B cell (primary cell): ENCODE data around the gene CPEB2.

Experiments used
- CTCF ChIP-seq: fragments of 200-600 bp; IDR thresholded peaks from one replicate; pipeline ENCODE4 v1.8.0; 2022; ENCODE audit warnings: antibody characterized with exemption, mild to moderate bottlenecking
- EZH2 ChIP-seq: IDR thresholded peaks from 2 replicates; pipeline ENCODE4 v1.6.1; 2012; ENCODE audit warnings: borderline replicate concordance, low read depth, mild to moderate bottlenecking, moderate library complexity, low read length; ENCODE audit not compliant: insufficient read depth, poor library complexity, severe bottlenecking

- TF ChIP-seq CTCF (no peak), EZH2 (no peak)
Measured at GRCh38 chr4:15013585-15013984, 11.3 kb downstream of the CPEB2 start.
